Endometrial microvascular endothelial cells (primary cell): ENCODE data around the gene FAM20C. TPM values are rescaled to one million over a fixed set of nuclear protein-coding genes. Genes with fewer than 3 reads are reported as not detected.

Experiments
- in situ Hi-C: cut with HindIII; loops from 2 replicates; pipeline ENCODE4 v1.10.0; 2017; ENCODE audit warnings: low sequenced_read_pairs, low pct_unique_long_range_greater_than_20kb; ENCODE audit errors: inconsistent ontology term
- total RNA-seq: library from RNA; depleted of rRNA; stranded (reverse); fragments of >200 nt; gene quantifications from one replicate; pipeline ENCODE4 v1.2.3, GENCODE V29; 2015; ENCODE audit errors: inconsistent ontology term

The FAM20C gene
- total RNA-seq, 1 donor from 2014 or later: 9.3 TPM

DNA sequence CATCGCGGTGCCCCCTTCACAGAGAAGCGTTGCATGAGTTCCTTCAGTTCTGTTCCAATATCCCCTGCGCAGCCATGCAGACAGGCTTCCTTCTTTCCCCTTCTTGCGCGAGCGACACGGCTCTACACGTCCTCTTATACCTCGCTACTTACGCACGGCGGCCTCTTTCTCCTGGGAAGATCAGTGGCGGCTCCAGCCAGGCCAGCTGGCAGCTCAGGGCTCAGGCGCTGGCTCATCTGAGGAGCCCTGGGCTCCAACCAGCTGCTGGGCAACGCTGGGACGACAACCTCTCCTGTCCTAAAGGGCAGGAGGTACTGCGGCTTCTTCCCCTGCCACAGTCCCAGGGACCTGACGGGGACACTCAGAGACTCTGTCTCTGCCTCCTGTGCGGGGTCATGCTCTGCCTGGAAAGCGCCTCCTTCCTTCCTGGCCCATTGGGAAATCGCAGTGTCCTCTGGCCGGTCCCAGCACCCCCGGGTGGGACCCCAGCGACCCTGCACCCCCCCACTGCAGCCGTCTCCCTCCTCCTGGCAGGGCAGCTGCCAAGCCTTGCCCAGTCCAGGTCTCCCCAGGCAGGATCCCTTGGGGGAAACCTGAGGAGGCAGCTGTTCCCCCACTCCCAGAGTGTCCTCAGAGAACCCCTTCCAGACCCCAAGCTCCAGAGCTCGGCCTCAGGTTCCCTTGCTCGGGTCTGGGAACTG is 5.0 kb upstream of the FAM20C start:
- in situ Hi-C loops: no loop called here

DNA sequence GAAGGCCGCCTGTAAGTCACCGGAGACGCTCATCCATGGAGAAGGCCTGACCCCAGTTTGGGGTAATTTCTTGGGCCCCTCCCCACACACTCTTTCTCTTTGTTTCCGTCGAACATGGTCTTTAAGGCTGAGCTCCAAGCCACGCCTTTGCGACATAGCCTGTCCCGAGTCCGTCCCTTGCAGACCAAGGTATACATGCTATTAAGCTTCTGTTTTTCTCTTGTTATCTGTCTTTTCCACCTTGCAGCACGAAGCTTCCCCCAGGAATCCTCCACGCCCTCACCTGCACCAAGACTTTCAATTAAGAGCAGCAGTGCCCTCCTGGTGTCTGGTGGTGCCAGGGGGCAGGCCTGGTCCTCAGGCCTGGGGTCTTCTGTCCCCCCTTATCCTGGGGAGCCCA is 4.2 kb upstream of the FAM20C start:
- in situ Hi-C loops: no loop called here

DNA sequence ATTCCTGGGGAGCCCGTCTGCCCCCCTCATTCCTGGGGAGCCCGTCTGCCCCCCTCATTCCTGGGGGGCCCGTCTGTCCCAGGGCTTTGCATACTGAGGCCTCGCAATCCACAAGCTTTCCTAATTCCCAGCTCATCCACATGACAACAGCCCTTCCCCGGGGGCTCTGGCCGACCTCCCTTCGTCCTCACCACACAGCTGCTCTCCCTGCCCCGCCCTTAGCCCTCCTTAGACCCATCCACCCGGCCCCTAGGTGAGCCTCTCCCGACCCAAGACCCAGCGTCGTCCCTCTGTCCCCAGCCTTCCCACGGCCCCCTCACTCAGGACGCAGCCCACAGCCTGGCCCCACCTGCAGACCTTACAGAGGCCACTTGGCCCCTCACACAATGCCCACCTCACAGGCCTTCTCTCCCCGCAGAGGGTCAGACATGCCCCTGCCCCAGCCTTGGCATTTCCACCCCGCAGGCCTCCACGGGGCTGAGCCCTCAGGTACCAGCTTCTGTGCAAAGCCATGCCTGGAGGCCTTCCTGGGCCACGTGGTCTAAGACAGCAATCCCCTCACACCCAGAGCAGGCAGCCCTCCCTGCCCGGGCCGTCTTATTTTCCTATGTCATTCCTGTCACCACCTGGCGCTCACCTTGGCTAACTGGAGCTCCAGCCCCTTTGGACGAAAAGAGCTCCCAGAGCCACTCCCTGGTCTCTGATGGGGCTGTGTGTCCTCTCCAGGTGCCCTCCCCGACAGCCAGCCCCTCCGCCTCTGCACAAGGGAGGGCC is 3.5 kb upstream of the FAM20C start:
- in situ Hi-C loops: no loop called here

GRCh38 chr7:189719-190118 is 2.7 kb upstream of the FAM20C start:
- in situ Hi-C loops: no loop called here

DNA sequence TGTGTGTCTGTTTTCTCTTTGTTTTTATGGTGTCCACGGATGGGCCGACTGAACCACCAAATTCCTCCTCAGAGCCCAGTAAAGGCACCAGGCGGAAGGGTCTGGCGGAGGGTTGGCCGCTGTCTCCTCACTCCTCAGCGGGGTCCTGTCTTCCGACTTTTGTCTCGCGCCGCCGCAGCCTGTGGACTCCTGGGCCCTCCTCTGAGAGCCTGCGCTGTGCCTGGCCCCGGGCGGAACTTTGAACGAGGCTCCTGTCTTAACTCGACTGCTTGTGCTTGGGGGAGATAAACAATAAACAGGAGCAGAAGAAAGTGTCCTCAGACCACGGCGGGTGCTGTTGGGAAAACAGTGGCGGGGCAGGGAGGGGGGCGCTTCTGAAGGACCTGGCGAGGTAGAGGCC is 2.2 kb upstream of the FAM20C start:
- in situ Hi-C loops: no loop called here

GRCh38 chr7:191105-191980 is 1.0 kb upstream of the FAM20C start:
- in situ Hi-C loops: no loop called here

DNA sequence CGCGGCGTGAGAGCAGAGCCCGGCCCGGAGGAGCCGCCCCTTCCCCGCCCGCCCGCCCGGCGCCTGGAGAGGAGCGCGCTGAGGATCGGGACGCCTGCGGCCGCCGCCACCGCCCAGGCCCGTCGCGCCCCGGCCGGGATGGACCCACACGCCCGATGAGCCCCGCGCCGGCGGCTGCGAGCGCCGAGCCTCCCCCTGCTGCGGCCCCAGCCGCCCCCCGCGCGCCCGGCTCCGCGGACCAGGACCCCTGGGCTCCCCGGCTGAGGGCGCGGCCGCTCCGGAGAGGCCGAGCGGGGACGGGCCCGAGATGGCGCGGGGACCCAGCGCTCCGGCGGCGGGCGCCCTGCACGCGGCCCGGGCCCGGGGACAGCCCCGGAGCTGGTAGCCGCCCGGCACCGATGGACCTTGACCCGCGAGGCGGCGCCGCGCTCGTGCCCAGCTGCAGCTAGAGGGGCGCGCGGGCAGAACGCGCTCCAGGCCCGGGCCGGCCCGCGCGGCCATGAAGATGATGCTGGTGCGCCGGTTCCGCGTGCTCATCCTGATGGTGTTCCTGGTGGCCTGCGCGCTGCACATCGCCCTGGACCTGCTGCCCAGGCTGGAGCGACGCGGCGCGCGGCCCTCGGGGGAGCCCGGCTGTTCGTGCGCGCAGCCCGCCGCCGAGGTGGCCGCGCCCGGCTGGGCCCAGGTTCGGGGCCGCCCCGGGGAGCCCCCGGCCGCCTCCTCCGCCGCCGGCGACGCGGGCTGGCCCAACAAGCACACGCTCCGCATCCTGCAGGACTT is 520 bp downstream of the FAM20C start:
- in situ Hi-C loops: no loop called here

- in situ Hi-C loops: no loop called here
Measured at GRCh38 chr7:193481-194251, 1.3 kb downstream of the FAM20C start.

GRCh38 chr7:194252-195009 is 2.1 kb downstream of the FAM20C start:
- in situ Hi-C loops: no loop called here

DNA sequence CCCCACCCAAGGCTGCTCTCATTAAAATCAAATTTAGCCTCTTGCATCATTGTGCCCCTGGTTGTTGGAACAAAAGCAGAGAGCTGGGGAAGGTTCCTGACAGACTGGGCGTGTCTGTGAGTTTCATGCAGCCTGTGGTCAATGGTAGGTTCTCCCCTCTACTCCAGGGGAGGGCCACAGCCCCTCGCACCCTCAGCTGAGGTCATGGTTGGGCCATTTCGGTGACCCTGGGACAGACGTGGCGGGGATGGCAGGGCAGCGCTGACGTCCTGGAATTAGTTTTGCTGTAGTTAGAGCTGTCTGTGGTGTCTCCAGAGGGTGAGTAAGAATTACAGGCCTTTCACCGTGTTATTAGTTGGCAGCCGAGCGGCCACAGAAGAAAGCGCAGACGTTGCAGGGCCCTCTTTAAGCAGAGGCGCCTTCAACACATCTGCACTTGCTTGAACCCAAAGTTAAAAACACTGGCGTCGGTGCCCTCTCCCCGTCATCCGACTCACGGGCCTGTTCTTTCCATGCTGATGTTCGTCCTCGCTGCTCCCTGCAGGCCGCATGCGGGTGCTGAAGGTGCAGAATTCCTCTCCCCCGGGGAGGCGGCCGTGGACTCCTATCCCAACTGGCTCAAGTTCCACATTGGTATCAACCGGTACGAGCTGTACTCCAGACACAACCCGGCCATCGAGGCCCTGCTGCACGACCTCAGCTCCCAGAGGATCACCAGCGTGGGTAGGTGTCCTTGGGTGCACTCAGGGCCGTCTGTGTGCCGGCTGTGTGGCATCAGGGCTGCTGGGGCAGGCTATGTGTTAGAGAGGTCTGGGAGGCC is 2.8 kb downstream of the FAM20C start:
- in situ Hi-C loops: no loop called here

GRCh38 chr7:195830-196128 is 3.4 kb downstream of the FAM20C start:
- in situ Hi-C loops: no loop called here

DNA sequence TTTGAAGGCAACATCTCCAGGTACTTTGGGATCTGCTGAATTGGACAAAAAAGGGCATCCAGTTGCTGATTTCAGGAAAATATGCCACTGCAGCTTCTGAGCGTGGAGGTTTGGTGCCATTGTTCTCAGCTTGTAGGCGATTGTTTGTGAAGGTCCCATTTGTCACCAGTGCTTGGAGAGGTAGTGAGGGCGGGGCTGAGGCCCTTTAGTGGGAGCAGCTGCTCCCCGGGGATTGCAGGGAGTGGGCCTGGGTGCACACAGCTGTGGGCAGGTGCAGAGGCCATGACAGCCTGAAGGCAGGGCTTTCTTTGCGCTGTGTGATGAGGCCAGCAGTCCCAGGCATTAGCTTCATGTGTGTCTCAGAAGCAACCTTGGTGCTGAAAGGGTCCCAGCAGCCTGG is 3.9 kb downstream of the FAM20C start:
- in situ Hi-C loops: no loop called here

DNA sequence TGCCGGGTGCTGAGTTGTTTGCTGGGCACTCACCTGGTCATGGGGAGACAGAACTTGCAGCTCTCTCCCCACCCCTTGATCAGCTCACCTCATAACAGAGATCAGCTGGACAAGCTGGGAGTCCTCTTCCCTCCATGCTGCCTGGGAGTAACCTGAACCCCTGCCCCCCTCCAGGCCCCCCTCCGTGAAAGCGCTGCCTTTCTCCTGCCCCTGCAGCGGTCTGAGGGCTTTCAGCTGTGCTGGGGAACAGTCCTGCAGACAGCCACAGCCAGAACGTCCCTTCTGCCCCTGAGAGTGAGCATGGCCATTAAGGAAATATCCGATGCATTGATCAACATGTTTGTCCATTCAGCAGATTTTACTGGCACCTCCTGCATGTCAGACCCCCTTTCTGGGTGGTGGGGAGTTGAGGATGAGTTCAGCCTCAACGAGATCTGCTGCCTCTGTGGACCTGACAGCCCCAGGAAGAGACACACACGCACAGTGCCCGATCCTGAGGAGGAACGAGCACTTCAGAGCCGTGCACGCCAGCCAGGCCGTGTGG is 4.5 kb downstream of the FAM20C start:
- in situ Hi-C loops: no loop called here

DNA sequence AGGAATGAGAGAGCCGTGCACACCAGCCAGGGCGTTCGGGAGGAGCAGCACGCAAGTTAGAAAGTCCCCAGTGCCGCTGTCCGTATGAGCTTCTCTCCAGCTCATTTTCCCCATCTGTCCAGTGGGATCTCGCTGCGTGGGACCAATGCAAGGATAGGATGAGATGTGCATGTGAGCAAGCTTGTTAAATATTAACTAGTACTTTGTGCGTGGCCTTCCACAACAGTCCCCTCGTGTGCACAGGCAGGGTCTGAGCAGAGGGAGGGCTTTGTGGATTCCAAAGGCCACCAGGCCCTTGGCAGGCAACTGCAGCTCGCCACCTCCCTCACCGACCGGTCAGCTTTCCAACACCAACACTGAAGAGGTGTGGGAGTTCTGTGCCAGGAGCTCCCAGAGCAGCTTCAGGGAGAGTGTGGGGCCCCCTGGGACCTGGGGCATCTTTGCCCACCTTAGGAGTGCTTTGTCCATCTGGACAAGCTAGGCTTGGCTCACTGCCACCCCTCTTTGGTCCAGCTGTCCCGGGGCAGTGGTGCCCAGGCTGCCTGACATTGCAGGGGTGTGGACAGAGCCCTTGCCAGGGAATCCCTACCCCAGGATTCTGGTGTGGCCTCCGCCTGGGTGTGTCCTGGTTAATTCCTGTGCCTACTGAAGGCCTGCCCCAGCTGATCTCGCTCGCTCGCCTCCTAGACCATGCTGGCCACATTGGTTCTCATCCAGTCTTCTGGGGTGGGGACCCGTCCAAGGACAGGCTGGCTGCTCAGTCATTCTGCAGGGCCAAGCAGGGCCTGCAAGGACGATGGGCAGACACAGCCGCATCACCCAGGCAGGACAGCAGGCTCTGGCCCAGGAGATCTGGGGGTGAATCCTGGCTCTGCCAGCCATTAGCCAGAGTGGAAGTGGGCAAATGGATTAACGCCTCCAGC is 5.3 kb downstream of the FAM20C start:
- in situ Hi-C loops: no loop called here

DNA sequence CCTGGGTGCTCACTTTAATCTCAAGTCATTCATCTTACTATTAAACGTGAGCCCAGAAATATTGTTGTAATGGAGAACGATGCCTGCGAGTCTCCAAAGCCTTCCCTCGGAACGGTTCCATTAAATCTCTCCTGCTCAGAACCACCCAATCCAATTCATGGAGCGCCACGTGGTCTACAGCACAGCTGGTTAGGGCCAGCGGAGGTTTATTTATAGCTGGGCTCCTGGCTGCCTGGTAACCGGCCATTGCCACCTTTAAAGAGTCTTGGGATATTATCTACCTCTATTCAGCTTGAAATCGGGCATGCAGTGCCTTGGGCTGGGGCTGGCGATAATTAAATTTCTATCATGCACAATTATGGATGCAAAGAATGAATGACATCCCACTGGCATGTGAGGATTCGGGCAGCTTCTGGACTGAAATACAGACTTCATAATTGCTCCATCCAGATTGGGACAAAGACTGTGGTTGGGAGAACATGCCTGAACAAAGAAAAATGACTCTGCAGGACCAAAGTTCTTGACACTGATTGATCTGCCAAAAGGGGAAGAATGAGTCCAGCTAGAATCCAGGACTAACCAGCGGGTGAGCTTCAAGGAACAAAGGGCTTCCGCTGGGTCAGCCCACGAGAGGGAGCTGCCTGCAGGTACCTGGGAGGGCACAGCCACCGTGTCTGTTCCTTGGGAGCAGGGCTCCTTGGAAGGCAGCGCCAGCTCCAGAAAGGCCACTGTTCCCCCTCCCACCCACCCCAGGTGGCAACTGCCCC is 7.3 kb downstream of the FAM20C start:
- in situ Hi-C loops: no loop called here
